Activated gamma-delta T cell (primary cell): ENCODE data around the gene NIPBL.
"Not testable (repeated sequence)": the region's sequence is repeated elsewhere in the genome, so short reads cannot be mapped to it uniquely, and the experiment has no call there.

Source experiments
- DNase-seq: peaks from one replicate; lab custom pipeline; 2025; lab: John Stamatoyannopoulos, UW

NIPBL gene

GRCh38 chr5:36879274-36880033, 2.9 kb downstream of the NIPBL start:
- DNase-seq = no peak

DNA sequence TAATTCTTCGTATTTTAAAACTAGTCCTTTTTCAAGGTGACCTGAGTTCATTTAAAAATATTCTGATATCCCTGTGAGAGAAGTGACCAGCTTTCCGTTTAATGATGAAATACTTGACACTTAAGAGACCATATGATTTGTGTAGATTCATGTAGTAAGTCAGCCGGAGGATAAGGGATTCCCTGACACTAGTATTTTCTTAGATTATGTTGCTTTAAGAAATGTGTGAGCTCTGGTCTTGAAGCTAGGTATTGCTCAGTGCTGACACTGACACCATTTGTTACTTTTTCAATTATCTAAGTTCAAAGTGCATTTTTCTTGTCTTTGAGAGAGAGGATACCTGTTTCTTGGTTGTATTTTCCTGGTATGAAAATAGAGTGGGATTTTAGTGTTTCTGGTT, 4.2 kb downstream of the NIPBL start:
- no peak for DNase-seq

GRCh38 chr5:36881304-36881703, 4.7 kb downstream of the NIPBL start:
- no peak for DNase-seq

DNA sequence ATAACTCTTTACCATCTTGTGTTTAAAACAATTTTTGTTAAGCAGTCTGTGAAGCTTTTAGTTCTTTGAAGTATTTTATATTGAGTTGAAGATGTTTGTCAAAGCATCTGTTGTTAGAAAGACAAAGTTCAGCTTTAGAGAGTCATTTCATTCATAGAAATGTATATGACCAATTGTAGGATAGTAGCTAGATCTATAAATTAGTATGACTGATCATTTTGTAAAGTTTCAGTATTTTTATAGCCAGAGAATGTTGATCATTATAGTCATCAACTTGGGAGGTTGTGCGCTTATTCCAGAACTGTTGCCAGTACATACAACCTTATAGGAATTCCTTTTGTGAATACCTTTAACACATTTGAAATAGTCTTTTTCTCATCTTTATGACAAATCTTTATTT, 5.2 kb downstream of the NIPBL start:
- DNase-seq = no peak

- no peak for DNase-seq
These were observed 5.7 kb downstream of the NIPBL start for GRCh38 chr5:36882250-36882649.

DNA sequence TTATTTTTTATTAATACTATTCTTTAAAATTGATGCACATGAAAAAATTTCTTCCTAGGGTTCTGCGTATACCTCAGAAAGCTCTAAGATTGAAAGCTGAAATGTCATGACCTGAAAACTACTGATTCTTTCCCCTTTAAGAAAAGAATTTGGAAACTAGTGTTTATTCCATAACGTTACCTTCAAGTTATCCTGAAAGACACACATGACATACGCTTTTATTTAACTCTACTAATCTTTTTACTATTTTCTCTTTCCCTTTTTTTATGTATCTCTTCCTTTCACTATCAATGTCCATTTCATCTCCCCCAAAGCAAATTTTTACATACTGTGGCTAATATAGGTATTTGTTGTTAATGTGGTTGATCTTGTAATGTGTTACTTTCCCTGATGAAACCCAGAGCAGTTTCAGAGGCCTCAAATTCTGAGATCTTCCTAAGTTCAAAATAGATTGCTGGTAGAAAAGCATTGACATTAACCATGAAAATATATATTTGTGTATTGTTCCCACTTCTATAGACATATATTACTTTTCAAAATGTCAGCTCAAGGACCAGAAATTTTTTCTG, 7.4 kb downstream of the NIPBL start:
- no peak for DNase-seq

DNA sequence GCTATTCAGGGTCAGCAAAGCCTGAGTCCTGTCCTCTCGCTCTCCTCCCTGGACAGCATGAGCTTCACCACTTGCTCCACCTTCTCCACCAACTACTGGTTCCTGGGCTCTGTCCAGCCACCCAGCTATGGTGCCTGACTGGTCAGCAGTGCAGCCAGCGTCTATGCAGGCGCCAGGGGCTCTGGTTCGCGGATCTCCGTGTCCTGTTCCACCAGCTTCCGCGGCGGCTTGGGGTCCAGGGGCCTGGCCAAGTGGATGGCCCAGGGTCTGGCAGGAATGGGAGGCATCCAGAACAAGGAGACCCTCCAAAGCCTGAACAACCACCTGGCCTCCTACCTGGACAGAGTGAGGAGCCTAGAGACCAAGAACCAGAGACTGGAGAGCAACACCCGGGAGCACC, 8.6 kb downstream of the NIPBL start:
- DNase-seq = no peak

GRCh38 chr5:36885566-36886485, 9.3 kb downstream of the NIPBL start:
- DNase-seq = no peak

GRCh38 chr5:36886791-36887190, 10.2 kb downstream of the NIPBL start:
- no peak for DNase-seq

DNA sequence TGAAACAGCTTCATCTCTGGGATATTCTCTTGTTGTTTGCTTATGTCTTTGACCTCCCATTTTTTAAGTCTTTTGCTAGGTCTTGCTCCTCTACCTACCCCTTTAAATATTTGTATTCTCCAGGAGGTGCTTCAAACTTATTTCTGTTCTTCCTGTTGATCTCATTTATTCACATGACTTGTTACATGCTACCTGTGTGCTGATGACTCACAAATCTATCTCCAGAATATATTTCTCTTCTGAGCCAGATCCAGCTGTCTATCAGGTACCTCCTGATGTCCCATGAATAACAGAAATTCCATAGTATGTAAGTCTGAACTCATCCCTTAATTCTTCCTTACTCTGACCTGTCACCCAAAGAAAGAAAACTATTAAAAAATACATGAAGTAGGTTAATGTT, 11.0 kb downstream of the NIPBL start:
- DNase-seq = no peak

DNA sequence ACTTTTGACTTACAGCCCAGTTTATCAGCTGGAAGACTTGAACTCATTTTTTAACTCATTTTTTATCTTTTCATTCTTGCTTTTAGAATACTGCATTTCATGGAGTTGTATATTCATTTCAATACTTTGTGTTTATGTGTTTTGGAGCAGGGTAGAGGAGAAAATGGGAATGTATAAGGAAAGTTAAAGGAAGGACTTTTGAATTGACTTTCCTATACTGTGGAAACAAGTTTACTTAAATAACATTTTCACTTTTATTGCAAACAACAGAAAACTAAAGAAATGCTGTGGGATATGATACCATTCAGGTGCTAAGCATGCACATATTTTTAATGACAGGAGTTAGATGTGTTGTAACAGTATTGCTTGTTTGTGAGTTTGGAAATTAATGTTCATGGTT, 11.7 kb downstream of the NIPBL start:
- DNase-seq = no peak

GRCh38 chr5:36889264-36889663, 12.7 kb downstream of the NIPBL start:
- DNase-seq = no peak

- DNase-seq = no peak
These were observed 14.7 kb downstream of the NIPBL start for GRCh38 chr5:36891266-36891665.

DNA sequence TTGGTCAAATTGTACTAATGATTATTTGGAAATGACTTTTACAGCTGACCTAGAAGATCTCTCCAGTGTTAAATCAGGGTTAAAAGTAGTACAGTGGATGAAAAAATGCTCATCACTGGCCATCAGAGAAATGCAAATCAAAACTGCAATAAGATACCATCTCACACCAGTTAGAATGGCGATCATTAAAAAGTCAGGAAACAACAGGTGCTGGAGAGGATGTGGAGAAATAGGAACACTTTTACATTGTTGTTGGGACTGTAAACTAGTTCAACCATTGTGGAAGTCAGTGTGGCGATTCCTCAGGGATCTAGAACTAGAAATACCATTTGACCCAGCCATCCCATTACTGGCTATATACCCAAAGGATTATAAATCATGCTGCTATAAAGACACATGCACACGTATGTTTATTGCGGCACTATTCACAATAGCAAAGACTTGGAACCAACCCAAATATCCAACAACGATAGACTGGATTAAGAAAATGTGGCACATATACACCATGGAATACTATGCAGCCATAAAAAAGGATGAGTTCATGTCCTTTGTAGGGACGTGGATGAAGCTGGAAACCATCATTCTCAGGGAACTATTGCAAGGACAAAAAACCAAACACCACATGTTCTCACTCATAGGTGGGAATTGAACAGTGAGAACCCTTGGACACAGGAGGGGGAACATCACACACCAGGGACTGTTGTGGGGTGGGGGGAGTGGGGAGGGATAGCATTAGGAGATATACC, 15.7 kb downstream of the NIPBL start:
- DNase-seq = not testable (repeated sequence)

- no peak for DNase-seq
These were observed 18.4 kb downstream of the NIPBL start for GRCh38 chr5:36894954-36895353.

- DNase-seq = no peak
These were observed 19.9 kb downstream of the NIPBL start for GRCh38 chr5:36896476-36896875.

- DNase-seq = no peak
These were observed 21.0 kb downstream of the NIPBL start for GRCh38 chr5:36897616-36898015.

- DNase-seq = no peak
These were observed 23.3 kb downstream of the NIPBL start for GRCh38 chr5:36899860-36900259.

DNA sequence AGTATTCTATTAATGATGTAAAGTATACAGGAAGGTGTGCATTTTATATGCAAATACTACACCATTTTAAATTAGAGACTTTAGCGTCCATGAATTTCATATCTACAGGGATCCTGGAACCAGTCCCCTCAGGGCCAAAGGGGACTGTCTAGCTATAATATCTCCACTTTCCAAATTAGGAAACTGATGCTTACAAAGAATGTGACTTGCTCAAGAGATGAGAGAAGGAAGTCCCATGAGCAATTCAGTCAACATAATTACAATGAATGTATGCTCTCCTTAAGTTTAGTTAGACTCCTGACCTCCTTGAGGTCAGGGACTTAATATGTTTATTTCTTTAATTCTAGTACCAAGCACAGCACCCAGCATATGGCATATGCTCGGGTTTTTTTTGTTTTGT, 23.7 kb downstream of the NIPBL start:
- DNase-seq = no peak

DNA sequence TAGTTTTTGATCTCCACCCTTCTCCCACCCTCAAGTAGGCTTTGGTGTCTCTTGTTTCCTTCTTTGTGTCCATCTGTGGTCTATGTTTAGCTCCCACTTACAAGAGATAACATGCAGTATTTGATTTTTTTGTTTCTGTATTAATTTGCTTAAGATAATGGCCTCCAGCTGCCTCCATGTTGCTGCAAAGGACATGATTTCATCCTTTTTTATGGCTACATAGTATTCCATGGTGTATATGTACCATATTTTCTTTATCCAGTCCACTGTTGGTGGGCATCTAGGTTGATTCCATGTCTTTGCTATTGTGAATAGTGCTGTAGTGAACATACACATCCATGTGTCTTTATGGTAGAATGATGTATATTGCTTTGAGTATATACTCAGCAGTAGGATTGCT, 24.5 kb downstream of the NIPBL start:
- not testable (repeated sequence) for DNase-seq

- DNase-seq = no peak
These were observed 25.3 kb downstream of the NIPBL start for GRCh38 chr5:36901856-36902255.

- DNase-seq = no peak
These were observed 25.8 kb downstream of the NIPBL start for GRCh38 chr5:36902353-36902752.
